RWPE2 (cell line): ENCODE measurements around the gene SLC13A3.

Experiments used
- ATAC-seq: fragments of 200-7000 bp; cut with Tn5 transposase; 3 replicates; pipeline ENCODE4 v1.9.1; 2021; ENCODE audit warnings: low read depth
- DNase-seq: peaks from one replicate; pipeline ENCODE4 v3.0.0-alpha.2; 2020; ENCODE audit warnings: low spot score
- H3K27ac ChIP-seq: fragments of 450-650 bp; 2 replicates; pipeline ENCODE4 v1.5.1; 2017; ENCODE audit warnings: mild to moderate bottlenecking; ENCODE audit not compliant: poor library complexity, severe bottlenecking
- H3K27me3 ChIP-seq: fragments of 250-450 bp; sonication (Bioruptor Pico); 2 replicates; pipeline ENCODE4 v1.5.1; 2021; ENCODE audit warnings: mild to moderate bottlenecking, moderate library complexity; ENCODE audit not compliant: insufficient read depth, poor library complexity, severe bottlenecking
- H3K36me3 ChIP-seq: fragments of 250-450 bp; sonication (Bioruptor Pico); 2 replicates; pipeline ENCODE4 v1.5.1; 2020; ENCODE audit warnings: low read depth, mild to moderate bottlenecking, moderate library complexity
- H3K4me1 ChIP-seq: fragments of 250-450 bp; sonication (Bioruptor Pico); 2 replicates; pipeline ENCODE4 v1.5.1; 2021; ENCODE audit warnings: mild to moderate bottlenecking, moderate library complexity; ENCODE audit not compliant: insufficient read depth, poor library complexity, severe bottlenecking
- H3K4me3 ChIP-seq: fragments of 250-450 bp; sonication (Bioruptor Pico); 2 replicates; pipeline ENCODE4 v1.5.1; 2021; ENCODE audit warnings: mild to moderate bottlenecking, moderate library complexity; ENCODE audit not compliant: severe bottlenecking
- H3K9me3 ChIP-seq: fragments of 250-450 bp; sonication (Bioruptor Pico); 2 replicates; pipeline ENCODE4 v1.5.1; 2021; ENCODE audit warnings: mild to moderate bottlenecking, moderate library complexity; ENCODE audit not compliant: severe bottlenecking
- CTCF ChIP-seq: fragments of 450-650 bp; IDR thresholded peaks from one replicate; pipeline ENCODE4 v1.5.1; 2017; ENCODE audit warnings: mild to moderate bottlenecking, moderate library complexity; ENCODE audit not compliant: poor library complexity, severe bottlenecking

The SLC13A3 gene

GRCh38 chr20:46549188-46549972, 101.9 kb downstream of the SLC13A3 start:
- H3K27ac ChIP-seq: no peak overlapping the region
- ATAC-seq (no peak), DNase-seq (no peak)
- no peak for TF ChIP-seq CTCF
- H3K36me3 ChIP-seq: no peaks in the 10 kb centered on the region
- no peaks in the 10 kb centered on the region for H3K9me3 ChIP-seq
- H3K27me3 ChIP-seq: peaks cover 7% of the 10 kb centered on the region
- no peak overlapping the region for H3K4me3 ChIP-seq
- no peaks in the 10 kb centered on the region for H3K4me1 ChIP-seq

- Histone ChIP-seq H3K4me3 (no peak overlapping the region), H3K27ac (no peak overlapping the region), H3K36me3 (no peaks in the 10 kb centered on the region), H3K27me3 (peaks cover 10% of the 10 kb centered on the region), H3K9me3 (no peaks in the 10 kb centered on the region), H3K4me1 (no peaks in the 10 kb centered on the region)
- no peak for DNase-seq
- TF ChIP-seq CTCF: no peak
- ATAC-seq: no peak
Measured at GRCh38 chr20:46548688-46549087, 102.6 kb downstream of the SLC13A3 start.

- no peaks in the 10 kb centered on the region for H3K9me3 ChIP-seq
- H3K27ac ChIP-seq: no peak overlapping the region
- no peak overlapping the region for H3K4me3 ChIP-seq
- no peak for DNase-seq
- no peaks in the 10 kb centered on the region for H3K4me1 ChIP-seq
- H3K36me3 ChIP-seq: no peaks in the 10 kb centered on the region
- TF ChIP-seq CTCF: no peak
- H3K27me3 ChIP-seq: peaks cover 14% of the 10 kb centered on the region
- ATAC-seq: no peak
Measured at GRCh38 chr20:46547995-46548394, 103.3 kb downstream of the SLC13A3 start.

GRCh38 chr20:46546936-46547335, 104.3 kb downstream of the SLC13A3 start:
- Histone ChIP-seq H3K9me3 (no peaks in the 10 kb centered on the region), H3K4me3 (no peak overlapping the region), H3K27ac (no peak overlapping the region), H3K36me3 (no peaks in the 10 kb centered on the region), H3K27me3 (peaks cover 21% of the 10 kb centered on the region), H3K4me1 (no peaks in the 10 kb centered on the region)
- no peak for ATAC-seq
- no peak for DNase-seq
- no peak for TF ChIP-seq CTCF

GRCh38 chr20:46546298-46546697, 105.0 kb downstream of the SLC13A3 start:
- H3K27me3 ChIP-seq: peaks cover 27% of the 10 kb centered on the region

More at GRCh38 chr20:46546298-46546697, 105.0 kb downstream of the SLC13A3 start:
- no peak for TF ChIP-seq CTCF
- Histone ChIP-seq H3K27ac (no peak overlapping the region), H3K4me1 (no peaks in the 10 kb centered on the region), H3K4me3 (no peak overlapping the region), H3K36me3 (no peaks in the 10 kb centered on the region), H3K9me3 (no peaks in the 10 kb centered on the region)
- DNase-seq (no peak), ATAC-seq (no peak)
